ENCODE data around the gene PRR5L.
"Not testable (repeated sequence)": the region's sequence is repeated elsewhere in the genome, so short reads cannot be mapped to it uniquely, and the experiment has no call there.

Gene PRR5L

GRCh38 chr11:36281850-36282249 is 14.2 kb upstream of the PRR5L start:
- DNase-seq, result no peak

- no peak for DNase-seq
These were observed 13.2 kb upstream of the PRR5L start for GRCh38 chr11:36282926-36283325.

GRCh38 chr11:36288442-36289225 is 7.5 kb upstream of the PRR5L start:
- no peak for DNase-seq

- peak; percentile 93 for DNase-seq
These were observed 6.7 kb upstream of the PRR5L start, which contains the start of gene COMMD9 for GRCh38 chr11:36289226-36289852. Gene COMMD9 (minus strand): TSS chr11:36289424. CDS start chr11:36289412, 12 bp downstream.

GRCh38 chr11:36292311-36292722 is 3.8 kb upstream of the PRR5L start:
- DNase-seq, result no peak

GRCh38 chr11:36296884-36297543 is 926 bp downstream of the PRR5L start:
- no peak for DNase-seq

GRCh38 chr11:36300650-36301049 is 4.6 kb downstream of the PRR5L start:
- no peak for DNase-seq

- DNase-seq, result no peak
These were observed 8.3 kb downstream of the PRR5L start for GRCh38 chr11:36304351-36304750.

GRCh38 chr11:36305047-36305446 is 9.0 kb downstream of the PRR5L start:
- DNase-seq, result no peak

GRCh38 chr11:36306888-36307287 is 10.8 kb downstream of the PRR5L start:
- no peak for DNase-seq

- DNase-seq, result no peak
These were observed 12.5 kb downstream of the PRR5L start for GRCh38 chr11:36308577-36308976.

- no peak for DNase-seq
These were observed 13.7 kb downstream of the PRR5L start for GRCh38 chr11:36309779-36310178.

GRCh38 chr11:36311926-36312595 is 16.0 kb downstream of the PRR5L start:
- DNase-seq, result no peak

- no peak for DNase-seq
These were observed 16.8 kb downstream of the PRR5L start for GRCh38 chr11:36312611-36313472.

GRCh38 chr11:36313750-36314433 is 17.8 kb downstream of the PRR5L start:
- no peak for DNase-seq

GRCh38 chr11:36314434-36314767 is 18.3 kb downstream of the PRR5L start:
- DNase-seq, result no peak

- DNase-seq, result no peak
These were observed 20.0 kb downstream of the PRR5L start for GRCh38 chr11:36316049-36316448.

- no peak for DNase-seq
These were observed 21.9 kb downstream of the PRR5L start for GRCh38 chr11:36317992-36318391.

- not testable (repeated sequence) for DNase-seq
These were observed 28.9 kb downstream of the PRR5L start for GRCh38 chr11:36324956-36325355.

GRCh38 chr11:36325403-36325802 is 29.3 kb downstream of the PRR5L start:
- not testable (repeated sequence) for DNase-seq

- no peak for DNase-seq
These were observed 30.7 kb downstream of the PRR5L start for GRCh38 chr11:36326524-36327419.

Measured in activated CD8-positive, alpha-beta memory T cell treated with anti-CD3 and anti-CD28 coated beads, Interleukin-2, amount 50 U/mL, for 4 hours (primary cell).